Retinal pigment epithelial cell (primary cell): Measurements from ENCODE around the gene TMEM163.

Experiments used
- DNase-seq: peaks from one replicate; pipeline ENCODE4 v3.0.0-alpha.2; 2010; ENCODE audit warnings: low read depth
- H3K4me3 ChIP-seq: 2 replicates; pipeline ENCODE4 v1.5.1; 2011; ENCODE audit warnings: mild to moderate bottlenecking, low read length, control low read depth, moderate library complexity
- CTCF ChIP-seq: conservative IDR thresholded peaks from 2 replicates; pipeline ENCODE4 v1.5.1; 2011; ENCODE audit warnings: low read depth, low read length, control low read depth, inconsistent platforms

Gene TMEM163

GRCh38 chr2:134504586-134505336, 214.0 kb downstream of the TMEM163 start:
- DNase-seq, result no peak
- TF ChIP-seq CTCF, result no peak

GRCh38 chr2:134502104-134502503, 216.7 kb downstream of the TMEM163 start:
- no peak for DNase-seq
- no peak for TF ChIP-seq CTCF
- H3K4me3 ChIP-seq, result no peak overlapping the region

More at GRCh38 chr2:134504586-134505336, 214.0 kb downstream of the TMEM163 start:
- no peak overlapping the region for H3K4me3 ChIP-seq

GRCh38 chr2:134501476-134502091, 217.2 kb downstream of the TMEM163 start:
- TF ChIP-seq CTCF, result no peak
- DNase-seq, result no peak
- no peak overlapping the region for H3K4me3 ChIP-seq

GRCh38 chr2:134500211-134500935, 218.4 kb downstream of the TMEM163 start:
- TF ChIP-seq CTCF, result no peak
- no peak for DNase-seq
- no peak overlapping the region for H3K4me3 ChIP-seq

GRCh38 chr2:134499307-134499926, 219.4 kb downstream of the TMEM163 start:
- no peak for DNase-seq
- no peak for TF ChIP-seq CTCF
- H3K4me3 ChIP-seq, result no peak overlapping the region

GRCh38 chr2:134498654-134499053, 220.1 kb downstream of the TMEM163 start:
- TF ChIP-seq CTCF, result no peak
- no peak for DNase-seq
- H3K4me3 ChIP-seq, result no peak overlapping the region
